OCI-LY3 (cell line): ENCODE data around the gene EHF.

ENCODE experiments used
- EZH2phosphoT487 ChIP-seq: fragments of 200-600 bp; shearing (Covaris generic); IDR thresholded peaks from 2 replicates; pipeline ENCODE4 v1.6.1; 2018; ENCODE audit warnings: antibody characterized with exemption, mixed run types, low read depth
- TF ChIP-seq, protein P1 (sequence below): fragments of 200-600, 300-600 bp; sonication (generic); IDR thresholded peaks from 2 replicates; pipeline ENCODE4 v1.5.1; 2014; ENCODE audit warnings: antibody characterized with exemption, low read length, low read depth

DNA sequence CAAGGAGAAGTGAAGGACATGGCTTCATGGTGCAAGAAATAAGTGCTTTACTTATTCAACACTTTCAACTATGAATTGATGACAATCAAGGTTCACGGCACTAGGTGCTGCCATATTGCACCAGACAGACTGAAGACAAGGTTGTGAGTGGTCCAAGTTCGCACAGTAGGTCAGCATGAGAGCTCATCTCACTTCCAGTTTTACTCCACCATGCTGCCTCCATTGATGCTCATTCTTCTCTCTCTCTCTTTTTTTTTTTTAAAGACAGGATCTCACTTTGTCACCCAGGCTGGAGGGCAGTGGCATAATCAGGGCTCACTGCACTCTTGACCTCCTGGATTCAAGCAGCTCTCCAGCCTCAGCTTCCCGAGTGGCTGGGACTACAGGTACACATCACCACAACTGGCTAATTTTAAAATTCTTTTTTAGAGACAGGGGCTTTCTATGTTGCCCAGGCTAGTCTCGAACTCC is 47.7 kb downstream of the EHF start:
- TF ChIP-seq, protein P1, sequence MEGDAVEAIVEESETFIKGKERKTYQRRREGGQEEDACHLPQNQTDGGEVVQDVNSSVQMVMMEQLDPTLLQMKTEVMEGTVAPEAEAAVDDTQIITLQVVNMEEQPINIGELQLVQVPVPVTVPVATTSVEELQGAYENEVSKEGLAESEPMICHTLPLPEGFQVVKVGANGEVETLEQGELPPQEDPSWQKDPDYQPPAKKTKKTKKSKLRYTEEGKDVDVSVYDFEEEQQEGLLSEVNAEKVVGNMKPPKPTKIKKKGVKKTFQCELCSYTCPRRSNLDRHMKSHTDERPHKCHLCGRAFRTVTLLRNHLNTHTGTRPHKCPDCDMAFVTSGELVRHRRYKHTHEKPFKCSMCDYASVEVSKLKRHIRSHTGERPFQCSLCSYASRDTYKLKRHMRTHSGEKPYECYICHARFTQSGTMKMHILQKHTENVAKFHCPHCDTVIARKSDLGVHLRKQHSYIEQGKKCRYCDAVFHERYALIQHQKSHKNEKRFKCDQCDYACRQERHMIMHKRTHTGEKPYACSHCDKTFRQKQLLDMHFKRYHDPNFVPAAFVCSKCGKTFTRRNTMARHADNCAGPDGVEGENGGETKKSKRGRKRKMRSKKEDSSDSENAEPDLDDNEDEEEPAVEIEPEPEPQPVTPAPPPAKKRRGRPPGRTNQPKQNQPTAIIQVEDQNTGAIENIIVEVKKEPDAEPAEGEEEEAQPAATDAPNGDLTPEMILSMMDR: no peak
- TF ChIP-seq EZH2phosphoT487: no peak
